HL-60 (cell line): ENCODE measurements around the gene ADAMTS12.

Experiments used
- CTCF ChIP-seq: IDR thresholded peaks from one replicate; pipeline ENCODE4 v1.5.1; 2011; ENCODE audit warnings: low read length, control low read depth, inconsistent platforms; ENCODE audit not compliant: insufficient read depth
- GABPA ChIP-seq: IDR thresholded peaks from 2 replicates; pipeline ENCODE4 v1.6.1; 2012; ENCODE audit warnings: low read depth
- POLR2AphosphoS5 ChIP-seq: IDR thresholded peaks from 2 replicates; pipeline ENCODE4 v1.6.1; 2012; ENCODE audit warnings: low read depth
- REST ChIP-seq: IDR thresholded peaks from 2 replicates; pipeline ENCODE4 v1.6.1; 2012; ENCODE audit warnings: low read depth; ENCODE audit not compliant: insufficient replicate concordance

GRCh38 chr5:33649549-33650482 is 242.0 kb downstream of the ADAMTS12 start:
- no peak for TF ChIP-seq CTCF
- no peak for TF ChIP-seq REST
- TF ChIP-seq GABPA: no peak
- no peak for TF ChIP-seq POLR2AphosphoS5
